Inflammatory macrophage treated with lipopolysaccharide for 4 hours (primary cell): ENCODE measurements around the gene TSTD1.
"Not testable (repeated sequence)": the region's sequence is repeated elsewhere in the genome, so short reads cannot be mapped to it uniquely, and the experiment has no call there.

ENCODE experiments used
- DNase-seq: peaks from one replicate; pipeline ENCODE4 v3.0.0-alpha.2; 2020

Gene TSTD1

GRCh38 chr1:161006563-161006962 is 32.2 kb downstream of the TSTD1 start:
- DNase-seq, result no peak

DNA sequence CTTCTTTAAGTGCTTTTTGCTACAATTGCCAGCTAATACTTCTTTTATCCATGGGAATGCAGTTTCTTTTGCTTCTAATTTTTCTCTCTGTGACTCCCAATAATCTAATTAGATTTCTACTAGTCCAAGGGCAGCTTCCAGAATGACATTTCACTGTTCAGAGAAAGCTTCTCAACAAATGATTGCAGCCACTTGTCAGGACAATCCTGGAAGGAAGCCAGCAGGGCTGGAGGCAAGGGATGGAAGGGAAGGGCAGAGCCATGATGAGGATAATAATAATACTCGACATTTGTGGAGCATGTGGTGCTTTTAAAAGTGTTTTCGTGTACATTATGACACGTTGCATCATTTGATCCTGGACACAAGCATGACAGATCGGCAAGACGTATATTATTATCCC is 37.2 kb downstream of the TSTD1 start:
- no peak for DNase-seq

DNA sequence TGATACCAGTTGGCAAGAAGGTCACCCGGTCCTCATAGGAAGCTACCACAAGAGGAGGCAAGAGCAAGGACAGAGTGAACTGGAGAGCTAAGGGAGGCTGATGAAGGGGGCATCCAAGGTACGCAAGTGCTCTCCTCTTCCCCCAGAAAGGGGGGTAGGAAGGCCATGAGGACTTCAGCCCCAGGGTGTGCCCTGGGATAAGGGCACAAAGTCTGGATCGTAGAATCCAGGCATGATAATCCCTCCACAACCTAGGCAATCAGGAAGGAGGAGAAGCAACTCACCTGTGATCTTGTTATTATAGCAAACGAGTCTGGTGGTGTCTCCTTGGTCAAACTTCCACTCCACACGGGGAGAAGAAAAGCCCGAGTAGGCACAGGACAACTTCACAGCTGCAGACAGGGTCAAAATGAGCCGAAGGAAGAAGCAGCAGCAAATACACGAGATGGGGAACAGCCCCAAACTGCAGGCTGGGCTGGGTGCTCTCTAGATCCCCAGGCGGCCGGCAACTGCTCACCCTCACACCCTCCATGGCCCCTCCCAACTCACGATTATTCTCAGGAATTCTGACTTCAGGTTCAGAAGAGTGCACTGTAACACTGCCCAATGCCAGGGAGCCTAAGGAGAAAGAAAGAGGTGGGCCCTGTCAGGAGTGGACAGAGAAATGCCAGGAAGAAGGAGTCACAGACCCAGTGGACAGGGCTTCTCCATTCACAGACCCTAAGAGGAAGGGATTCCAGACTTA is 37.9 kb downstream of the TSTD1 start:
- no peak for DNase-seq

- DNase-seq, result no peak
These were observed 39.4 kb downstream of the TSTD1 start for GRCh38 chr1:160999376-160999775.

DNA sequence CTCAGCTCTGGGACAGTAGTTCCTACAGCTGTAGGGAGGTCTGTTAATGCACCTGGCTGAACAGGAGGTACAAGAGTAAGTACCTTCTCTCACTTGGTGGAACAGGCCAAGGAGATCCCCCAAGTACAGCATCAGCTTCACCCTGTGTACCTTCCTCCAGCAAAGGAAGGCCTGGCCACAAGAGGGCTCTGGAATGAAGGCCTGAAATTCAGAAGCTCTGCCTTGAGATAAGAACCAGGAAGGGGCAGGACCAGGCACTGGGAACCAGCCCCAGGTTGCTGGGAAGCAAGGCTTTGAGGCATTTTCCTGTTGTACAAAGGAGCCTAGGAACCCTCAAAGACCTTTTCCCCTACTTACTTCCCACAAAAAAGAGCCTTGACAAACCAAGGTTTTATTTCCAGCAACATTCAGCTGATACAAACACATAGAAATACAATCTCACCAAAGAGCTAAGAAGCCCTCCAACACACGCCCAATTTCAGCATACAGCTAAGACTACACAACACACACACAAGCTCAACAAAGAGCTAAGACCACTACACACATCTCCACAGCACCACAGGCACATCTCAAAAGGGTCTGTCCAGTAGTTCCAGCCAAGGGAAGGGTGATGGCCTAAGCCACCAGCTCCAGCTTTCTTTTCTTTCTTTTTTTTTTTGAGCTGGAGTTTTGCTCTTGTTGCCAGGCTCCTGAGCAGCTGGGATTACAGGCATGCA is 41.3 kb downstream of the TSTD1 start:
- DNase-seq, result peak; percentile 70

DNA sequence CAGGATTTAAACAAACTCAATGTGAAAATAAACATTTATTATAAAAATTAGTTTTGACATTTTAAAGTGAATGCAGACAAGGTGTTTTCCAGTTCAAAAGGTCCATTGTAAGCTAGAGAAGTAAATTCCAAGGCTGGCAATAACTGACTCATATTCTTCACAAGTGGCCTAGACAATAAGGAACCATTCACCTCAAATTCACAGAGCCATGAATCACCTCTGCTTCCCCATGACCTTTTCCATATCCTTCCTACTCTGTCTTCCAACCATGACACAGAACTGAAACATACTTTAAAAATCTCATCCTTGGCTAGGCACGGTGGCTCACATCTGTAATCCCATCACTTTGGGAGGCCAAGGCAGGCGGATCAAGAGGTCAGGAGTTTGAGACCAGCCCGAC is 42.6 kb downstream of the TSTD1 start:
- DNase-seq, result peak; percentile 67

DNA sequence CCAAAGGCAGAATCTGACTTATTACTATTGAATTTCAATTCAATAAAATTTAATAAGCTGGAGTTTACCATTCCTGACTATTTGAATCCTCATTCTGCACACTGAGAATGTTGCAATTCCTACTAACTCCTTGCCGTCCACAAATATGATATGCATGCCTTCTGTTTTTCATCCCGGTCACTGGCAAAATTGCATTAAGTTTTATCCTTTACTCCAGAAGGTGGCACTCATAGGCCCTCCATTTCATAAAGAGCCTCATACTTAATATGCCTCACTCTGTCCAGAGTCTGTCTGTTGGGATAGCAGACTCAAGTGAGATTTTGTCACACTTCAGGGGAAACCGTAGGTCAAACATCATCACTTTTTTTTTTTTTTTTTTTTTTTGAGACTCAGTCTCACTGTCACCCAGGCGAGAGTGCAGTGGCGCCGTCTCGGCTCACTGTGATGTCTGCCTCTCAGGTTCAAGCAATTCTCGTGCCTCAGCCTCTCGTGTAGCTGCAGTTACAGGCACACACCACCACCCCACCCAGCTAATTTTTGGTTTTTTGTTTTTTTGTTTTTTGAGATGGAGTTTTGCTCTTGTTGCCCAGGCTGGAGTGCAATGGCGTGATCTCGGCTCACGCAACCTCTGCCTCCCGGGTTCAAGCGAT is 45.1 kb downstream of the TSTD1 start:
- peak; percentile 50 for DNase-seq

GRCh38 chr1:160992036-160992435 is 46.7 kb downstream of the TSTD1 start:
- not testable (repeated sequence) for DNase-seq
